SW480 (cell line): ENCODE measurements around the gene LRRC45.
"Not testable (repeated sequence)": the region's sequence is repeated elsewhere in the genome, so short reads cannot be mapped to it uniquely, and the experiment has no call there.

Source experiments
- DNase-seq: peaks from one replicate; pipeline ENCODE4 v3.0.0-alpha.2; 2016; ENCODE audit warnings: low spot score

LRRC45 gene

DNA sequence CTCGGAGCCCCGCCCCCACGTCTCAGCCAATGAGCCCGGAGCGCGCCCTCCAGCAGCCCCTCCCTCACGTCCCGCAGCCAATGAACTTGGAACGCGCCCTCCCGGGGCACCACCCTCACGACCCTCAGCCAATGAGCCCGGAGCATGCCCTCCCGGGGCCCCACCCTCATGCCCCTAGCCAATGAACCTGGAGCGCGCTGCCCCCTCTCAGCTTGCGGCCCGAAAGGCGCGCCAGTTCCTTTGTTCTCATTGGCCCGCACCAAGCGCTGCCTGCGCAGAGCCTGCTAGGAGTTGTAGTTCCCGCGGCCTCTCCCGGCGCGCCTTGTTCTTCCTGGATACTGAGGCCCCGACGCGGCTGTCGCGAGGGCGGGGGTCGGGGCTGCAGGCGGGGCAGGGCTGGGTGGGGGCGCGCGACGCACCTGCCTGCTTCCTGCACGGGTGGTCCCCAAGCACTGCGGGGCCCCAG is at the start of gene LRRC45:
LRRC45 (plus strand) TSS at position 325 of the 466 bp plus-strand sequence. CDS start 339 bp downstream, outside the sequence.
- DNase-seq: peak; percentile 98

DNA sequence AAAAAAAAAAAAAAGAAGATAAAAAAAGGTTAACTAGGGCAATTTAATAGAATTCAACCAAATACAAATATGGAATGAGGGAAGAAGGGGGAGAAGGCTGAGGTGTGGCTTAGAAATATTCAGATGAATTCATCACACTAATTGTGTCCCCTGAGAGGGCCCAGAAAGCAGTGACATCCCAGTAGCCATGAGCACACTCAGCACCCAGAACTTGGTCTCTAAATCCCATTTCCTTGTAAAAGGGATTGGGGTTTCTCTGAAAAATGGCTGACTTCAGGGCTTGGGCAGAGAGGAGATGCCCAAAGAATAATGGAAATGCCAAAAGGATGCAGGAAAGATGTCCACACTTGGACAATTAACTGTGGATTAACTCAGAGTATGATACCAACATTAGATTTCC is 49.7 kb upstream of the LRRC45 start:
- DNase-seq: no peak

DNA sequence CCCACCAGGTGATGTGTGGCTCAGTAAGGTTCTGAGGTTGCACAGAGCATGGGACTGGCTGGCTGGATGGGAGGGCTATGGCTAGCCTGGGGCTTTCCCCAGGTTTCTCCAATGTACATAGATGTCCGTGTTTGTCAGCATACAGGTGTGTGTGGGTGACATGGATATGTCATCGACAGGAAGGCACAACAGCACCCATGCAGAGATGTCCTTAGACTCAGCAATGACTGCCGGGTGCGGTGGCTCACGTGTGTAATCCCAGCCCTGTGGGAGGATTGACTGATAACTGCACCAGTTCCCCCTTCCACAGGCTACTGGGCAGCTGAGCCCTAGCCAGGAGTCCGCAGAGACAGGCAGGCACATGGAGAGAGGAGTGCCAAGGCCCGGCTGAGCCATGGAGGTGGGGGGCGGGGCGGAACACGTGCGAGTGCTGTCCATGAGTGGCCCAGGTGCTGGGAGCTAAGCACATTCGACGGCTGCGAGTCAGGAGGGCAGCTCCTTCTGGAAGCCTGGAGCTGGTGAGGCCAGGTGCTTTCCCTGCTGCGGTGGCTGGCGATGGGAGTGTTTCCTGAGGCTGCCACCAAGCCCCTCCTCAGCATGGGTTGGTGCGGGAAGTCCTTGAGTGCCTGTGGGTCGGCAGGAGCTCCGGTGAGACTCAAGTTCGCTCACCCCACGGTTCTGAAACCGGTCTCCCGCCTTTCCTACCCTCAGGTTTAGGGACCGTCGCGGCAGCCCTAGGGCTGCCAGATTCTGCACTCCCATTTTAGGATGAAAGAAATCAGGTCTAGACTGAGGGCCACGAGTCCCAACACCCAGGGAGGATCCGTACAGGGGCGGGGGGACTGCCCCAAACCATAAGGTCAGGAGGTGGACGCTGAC is 46.5 kb upstream of the LRRC45 start:
- peak; percentile 92 for DNase-seq

DNA sequence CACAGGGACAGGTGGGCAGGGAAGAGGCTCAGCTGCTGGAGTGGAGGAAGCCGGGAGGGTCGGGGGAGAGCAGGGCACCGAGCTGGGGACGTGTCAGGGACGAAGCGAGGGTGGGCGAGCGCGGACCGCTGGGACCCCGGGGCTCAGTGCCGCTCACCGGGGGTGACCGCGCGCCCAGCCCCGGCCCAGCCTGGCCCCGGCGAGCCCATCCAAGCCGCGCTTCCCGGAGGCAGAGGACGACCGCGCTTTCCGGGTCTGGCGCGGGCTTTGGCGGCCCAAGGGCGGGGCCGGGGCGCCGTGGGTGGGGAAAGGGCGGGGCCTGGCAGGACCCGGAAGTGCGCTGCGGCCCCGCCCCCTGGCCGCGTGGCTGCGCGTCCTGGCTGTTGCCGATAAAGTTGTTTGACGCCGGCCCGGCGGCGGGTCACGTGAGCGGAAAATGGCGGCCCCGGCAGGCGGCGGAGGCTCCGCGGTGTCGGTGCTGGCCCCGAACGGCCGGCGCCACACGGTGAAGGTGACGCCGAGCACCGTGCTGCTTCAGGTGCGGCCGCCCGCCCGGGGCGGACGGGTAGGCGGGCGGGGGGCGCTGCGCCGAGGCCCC is 45.8 kb upstream of the LRRC45 start, which contains the start of gene ASPSCR1:
ASPSCR1 (plus strand) TSS at position 419 of the 598 bp plus-strand sequence; CDS start at position 437, 18 bp downstream.
- DNase-seq: peak; percentile 93

DNA sequence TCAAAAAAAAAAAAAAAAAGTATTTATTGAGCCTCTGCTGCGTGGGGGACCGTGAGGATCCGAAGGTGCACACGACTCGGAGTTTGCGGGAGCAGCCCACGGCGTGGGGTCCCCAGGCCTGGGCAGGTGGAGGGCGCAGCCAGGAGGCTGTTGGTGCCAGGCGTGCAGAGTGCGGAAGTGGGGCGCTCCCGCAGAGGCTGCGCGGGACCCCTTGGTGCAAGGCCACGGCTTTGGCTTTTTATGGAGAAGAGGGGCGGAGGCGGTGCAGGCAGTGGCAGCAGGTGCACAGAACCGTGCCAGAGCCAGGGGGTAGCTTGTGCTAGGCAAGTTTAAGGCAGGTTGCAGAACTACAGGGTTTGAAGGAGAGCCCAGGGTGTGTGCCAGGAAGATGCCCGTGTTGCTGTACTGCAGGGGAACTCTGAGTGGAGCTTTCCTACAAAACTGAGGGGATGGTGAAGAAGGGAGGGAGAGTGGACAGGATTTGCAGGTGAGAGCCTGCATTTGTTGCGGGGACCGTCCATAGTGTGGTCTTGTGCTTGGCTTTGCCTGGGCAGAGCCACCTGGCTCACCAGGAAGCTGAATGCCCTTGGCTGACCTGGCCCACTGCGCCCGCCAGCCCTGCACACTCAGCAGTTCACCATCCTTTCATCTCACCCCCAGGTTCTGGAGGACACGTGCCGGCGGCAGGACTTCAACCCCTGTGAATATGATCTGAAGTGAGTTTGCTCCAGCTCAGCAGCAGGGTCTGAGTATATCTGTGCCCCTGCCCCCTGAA is 44.4 kb upstream of the LRRC45 start:
- DNase-seq: peak; percentile 60

DNA sequence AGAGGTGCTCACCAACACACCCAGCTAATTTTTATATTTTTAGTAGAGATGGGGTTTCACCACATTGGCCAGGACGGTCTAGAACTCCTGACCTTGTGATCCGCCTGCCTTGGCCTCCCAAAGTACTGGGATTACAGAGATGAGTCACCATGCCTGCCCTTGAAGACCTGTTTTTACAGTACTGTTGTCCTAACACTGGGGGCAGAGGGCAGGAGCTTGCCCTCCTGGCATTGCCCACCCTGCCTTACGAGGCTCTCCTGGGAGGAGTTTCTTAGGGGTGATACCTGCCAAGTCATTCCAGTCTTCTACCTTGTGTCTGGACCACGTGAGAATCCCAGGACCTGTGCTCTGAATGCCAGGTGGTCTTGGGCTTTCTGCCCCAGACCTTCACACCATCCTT is 43.0 kb upstream of the LRRC45 start:
- no peak for DNase-seq

DNA sequence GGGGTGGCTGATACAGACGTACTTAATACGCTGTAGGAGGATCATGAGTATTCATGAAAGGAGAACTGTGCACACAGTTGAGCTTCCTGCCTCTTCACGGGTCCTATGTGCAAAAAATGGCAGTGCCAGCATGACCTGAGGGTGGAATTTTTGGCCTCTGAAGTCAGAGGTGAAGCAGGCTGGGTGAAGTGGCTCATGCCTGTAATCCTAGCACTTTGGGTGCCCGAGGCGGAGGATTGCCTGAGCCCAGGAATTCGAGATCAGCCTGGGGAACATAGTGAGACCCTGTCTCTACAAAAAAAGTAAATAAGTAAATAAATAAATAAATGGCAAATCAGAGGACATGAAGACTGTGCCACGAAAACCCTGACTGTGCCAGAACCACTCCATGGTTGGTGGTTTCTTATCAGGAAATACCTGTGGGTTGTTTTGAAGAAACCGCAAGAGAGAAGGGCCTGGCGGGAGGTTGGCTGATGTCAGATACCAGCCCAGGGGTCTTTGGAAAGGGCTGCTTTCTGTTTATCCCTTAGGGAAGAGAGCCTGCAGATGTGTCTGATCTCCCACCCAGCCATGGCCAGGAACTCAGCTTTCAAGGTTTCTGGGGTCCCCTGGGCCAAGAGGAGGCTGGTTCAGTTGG is 42.3 kb upstream of the LRRC45 start:
- peak; percentile 73 for DNase-seq

DNA sequence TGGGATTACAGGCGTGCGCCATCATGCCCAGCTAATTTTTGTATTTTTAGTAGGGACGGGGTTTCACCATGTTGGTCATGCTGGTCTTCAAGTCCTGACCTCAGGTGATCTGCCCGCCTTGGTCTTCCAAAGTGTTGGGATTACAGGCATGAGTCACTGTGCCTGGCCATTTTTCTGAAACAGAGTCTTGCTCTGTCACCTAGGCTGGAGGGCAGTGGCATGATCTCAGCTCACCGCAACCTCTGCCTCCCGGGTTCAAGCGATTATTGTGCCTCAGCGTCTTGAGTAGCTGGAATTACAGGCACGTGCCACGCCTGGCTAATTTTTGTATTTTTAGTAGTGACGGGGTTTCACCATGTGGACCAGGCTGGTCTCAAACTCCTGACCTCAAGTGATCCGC is 41.6 kb upstream of the LRRC45 start:
- not testable (repeated sequence) for DNase-seq

DNA sequence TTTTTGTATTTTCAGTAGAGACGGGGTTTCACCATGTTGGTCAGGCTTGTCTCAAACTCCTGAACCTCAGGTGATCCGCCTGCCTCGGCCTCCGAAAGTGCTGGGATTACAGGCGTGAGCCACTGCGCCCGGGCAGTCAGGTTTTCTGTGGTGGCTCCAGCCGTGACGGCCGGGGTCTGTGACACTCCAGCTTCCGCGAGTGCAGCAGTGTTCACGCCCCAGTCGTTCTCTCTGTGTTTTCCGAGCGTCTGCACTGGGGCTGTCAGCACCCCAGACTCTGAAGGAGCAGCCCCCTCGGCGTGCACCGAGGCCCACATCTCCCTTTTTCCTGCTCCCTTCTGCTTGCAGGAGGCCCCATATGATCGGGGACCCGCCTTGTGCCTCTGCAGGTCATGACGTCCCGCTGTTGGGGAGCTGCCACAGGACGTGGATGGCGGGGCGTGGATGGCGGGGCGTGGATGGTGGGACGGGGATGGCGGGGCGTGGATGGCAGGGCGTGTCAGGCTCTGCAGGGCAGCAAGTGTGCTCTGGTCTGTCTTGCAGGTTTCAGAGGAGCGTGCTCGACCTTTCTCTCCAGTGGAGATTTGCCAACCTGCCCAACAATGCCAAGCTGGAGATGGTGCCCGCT is 40.0 kb upstream of the LRRC45 start:
- no peak for DNase-seq

DNA sequence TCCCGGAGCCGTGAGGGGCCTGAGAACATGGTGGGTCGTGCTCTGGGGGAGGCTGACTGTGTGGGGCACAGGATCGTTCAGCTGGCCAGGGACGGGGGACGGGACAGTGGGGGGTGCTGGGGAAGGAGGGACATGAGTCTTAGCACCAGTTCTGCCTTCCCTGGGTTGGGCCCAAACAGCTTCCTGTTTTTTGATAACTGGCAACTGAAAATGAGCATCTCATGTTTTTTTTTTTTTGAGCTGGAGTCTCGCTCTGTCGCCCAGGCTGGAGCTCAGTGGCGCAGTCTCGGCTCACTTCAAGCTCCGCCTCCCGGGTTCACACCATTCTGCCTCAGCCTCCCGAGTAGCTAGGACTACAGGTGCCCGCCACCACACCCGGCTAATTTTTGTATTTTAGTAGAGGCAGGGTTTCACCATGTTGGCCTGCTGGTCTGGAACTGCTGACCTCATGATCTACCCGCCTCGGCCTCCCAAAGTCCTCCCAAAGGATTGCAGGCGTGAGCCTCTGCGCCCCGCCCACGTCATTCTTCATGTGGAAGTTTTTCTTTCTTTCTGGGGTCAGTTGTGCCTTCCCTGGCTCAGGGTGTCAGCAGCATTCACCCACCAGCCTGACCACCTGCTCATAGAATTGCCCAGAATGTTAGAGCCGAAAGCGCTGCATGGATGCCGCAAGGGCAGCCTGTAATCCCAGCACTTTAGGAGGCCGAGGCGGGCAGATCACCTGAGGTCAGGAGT is 39.3 kb upstream of the LRRC45 start:
- DNase-seq: no peak

DNA sequence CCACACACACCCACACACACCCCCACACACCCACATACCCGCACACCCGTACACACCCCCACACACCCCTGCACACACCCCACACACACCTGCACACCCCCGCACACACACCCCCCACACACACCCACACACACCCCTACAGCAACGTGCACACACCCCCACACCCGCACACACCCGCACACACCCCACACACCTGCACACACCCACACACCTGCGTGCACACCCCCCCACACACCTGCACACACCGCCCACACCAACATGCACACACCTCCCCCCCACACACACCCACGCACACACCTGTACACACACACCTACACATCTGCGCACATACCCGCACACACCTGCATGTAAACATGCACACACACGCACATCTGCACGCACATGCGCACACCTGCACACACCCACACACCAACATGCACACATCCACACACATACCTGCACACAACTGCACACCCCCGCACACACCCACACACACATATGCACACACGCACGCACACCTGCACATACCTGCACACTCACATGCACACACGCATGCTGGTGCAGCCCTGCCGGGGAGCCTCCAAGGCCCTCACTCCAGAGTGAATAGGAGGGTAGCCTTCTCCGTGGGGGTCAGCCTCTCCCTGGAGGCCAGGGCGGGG is 38.2 kb upstream of the LRRC45 start:
- no peak for DNase-seq

DNA sequence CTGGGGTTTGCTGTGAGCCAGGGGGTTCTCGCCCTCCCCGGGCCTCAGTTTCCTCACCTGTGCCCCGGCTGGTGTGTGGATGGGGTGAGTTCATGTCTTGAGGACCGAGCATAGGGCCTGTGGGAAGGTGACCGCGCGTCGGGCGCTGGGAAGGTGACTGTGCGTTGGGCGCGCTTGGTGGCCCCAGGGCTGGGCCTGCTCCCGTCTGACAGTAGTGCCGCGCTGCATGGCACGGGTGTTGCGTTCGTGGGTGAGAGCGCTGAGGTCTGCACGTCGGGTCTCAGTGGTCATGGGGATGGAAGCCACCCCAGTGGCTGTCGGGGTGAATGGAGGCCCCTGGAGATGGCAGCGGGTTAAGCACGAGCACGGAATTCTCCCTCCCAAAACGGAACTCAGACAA is 36.5 kb upstream of the LRRC45 start:
- no peak for DNase-seq

DNA sequence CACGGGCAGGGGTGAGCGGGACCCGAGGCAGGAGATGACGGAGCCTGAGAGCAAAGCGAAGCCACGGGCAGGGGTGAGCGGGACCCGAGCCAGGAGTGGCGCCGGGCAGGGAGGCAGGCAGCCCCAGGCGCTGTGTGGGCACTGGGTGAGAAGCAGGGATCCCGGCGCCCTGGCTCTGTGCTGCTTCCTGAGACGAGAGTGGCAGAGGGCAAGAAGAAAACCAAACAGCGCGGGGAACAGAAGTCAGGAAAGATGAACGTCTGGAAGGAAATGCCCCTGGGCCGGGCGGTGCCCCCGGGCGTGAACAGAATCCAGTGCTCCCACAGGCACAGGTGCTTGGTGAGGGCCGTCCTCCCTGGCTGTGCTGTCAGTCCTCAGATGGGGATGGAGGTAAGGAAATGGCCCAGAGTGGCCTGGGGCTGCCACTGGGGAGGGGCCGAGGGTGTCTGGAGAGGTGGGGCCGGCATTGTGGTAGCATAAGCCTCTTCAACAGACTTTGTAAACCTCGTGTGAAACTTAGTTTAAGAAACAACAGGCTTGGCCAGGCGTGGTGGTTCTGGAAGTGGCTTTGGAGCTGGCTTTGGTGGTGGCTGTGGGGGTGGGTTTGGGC is 35.8 kb upstream of the LRRC45 start:
- DNase-seq: no peak

DNA sequence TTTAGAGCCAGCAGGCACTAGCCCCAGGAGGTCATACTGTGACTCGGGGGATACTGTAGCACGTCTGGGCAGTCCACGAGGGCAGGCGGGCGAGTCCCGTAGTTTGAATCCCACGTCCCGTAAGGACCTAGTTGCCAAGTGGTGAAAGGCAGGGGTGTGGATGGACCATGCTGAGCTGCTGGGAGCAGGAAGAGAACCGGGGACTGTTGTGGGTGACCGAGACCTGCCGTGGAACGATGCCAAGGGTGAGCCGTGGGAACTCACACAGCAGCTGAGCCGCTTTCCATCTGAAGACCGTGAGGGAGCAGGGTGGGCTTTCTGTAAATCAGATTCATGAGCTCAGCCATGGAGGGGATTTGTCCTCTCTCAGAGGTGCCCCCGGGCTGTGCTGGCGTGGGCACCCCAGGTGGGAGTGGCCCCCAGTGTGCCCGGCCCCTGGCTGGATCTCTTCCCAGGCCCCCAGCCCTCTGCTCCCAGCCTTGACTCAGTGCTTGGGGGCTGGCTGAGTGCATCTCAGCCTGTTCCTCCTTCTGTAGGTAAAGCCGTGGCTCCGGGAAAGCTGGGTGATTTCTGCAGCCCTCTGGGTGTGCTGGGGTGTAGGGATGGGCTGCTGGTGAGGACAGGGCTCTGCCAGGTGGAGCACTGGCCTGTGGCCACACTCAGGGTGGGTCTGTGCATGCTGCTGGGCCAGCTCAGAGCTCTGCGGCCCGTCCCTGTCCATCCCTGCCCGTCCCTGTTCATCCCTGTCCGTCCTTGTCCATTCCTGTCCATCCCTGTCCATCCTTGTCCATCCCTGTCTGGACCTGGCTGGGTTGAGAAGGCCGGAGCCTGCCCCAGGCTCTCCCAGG is 32.0 kb upstream of the LRRC45 start:
- no peak for DNase-seq

DNA sequence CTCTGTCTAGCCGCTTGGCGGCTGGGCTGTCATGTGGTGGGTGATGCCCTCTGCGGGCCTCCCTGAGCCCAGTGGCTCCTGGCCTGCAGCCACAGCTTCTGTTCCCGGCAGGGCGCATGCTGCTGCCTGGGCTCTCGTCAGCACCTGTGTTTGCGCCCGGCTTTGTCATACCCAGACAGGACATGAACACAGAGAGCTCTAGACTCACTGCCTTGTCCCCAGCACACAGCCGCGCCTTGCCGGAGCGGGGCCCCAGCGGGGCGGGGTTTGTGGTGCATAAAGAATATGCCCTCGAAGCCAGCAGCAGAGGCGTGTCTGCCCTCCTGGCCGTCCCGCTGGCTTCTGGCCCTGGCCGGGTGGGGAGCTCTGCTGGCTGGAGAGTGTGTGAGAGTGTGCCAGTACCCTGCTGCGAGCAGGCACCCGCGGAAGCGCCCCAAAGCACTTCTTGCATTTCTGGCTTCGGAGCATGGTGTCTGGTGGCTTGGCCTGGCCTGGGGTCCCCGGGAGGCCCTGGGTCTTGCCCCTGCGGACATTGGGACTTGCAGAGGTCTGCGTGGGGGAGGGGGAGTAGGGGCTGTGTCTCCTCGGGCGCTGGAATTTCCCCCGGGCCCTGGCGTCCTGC is 31.3 kb upstream of the LRRC45 start:
- peak; percentile 97 for DNase-seq

DNA sequence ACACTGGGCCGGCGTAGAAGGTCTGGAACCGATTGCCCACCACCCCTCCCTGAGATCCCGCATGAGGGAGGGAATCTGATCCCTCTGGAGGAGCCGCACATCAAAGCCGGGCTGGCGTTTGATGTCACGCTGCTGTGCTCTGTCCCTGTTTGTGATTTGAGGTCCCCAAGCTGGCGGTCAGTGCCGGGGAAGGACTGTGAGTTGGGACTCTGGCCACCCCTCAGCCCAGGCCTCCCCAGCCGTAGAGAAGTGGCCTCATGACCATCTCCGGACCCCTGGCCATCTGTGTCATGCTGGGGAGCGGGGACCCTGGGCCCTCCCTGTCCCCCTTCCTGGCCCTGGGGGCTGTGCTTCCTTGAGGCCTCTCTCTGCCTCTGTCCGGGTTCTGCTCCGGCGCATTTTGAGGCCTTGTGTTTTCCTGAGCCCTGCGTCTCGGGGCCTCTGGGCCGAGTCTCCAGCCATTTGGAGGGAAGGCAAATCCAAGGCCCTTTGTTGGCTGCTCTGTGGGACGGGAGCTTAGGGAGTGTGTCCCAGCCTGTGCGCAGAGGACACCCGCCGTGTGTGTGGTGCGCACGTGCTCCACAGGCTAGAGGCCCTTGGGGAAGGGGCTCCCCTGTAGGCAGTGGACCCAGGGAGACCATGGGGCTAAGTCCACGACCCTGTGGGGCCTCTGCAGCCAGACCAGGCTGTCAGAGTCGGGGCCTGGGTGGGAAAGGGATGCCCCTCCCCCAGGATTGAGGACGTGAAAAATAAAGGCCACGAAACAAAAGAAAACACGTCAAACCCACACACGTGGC is 30.6 kb upstream of the LRRC45 start:
- DNase-seq: peak; percentile 80

DNA sequence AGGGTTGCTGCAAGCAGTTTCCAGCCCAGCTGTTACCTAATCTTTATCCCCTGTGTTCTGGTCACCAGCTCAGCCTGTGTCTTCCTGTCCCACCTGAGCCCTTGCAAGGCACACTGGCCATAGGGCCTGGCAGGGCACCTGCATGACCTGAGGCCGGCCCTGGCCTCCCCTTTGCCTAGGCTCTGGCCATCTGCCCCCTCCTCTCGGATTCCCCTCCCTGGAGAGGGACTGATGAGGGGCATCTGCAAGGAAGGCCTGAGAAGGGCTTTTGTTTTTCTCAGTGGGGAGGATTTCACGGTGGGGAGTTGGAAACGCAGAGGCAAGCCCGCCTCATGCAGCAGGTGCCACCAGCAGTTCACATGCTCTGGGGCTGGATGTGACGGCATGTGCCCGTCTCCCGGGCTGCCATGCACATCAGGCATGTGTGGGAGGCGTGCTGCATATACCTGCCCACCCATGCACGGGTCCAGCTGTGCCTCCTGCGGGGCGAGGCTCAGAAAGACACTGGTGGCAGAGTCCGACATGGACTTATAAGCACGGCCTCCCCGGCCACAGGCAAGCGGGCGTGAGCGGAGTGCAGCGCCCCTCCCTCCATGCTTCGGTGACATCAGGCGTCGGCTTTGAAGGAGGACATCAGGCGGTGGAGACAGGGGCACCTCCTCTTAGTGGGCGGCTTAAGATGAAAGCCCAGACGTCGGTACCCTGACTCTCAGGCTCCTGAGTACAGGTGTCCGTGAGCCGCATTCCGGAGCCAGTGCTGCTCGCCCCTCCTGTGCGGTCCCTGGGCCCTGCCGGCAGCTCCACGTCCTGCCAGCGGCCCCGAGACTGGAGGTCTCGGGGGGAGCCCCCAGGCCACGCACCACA is 29.1 kb upstream of the LRRC45 start:
- DNase-seq: no peak
